Epithelial cell of esophagus (primary cell): Measurements from ENCODE around the gene MACROD2.

Source experiments
- DNase-seq: peaks from one replicate; pipeline ENCODE4 v3.0.0; 2010; ENCODE audit warnings: low read depth
- H3K4me3 ChIP-seq: 2 replicates; pipeline ENCODE4 v1.5.1; 2011; ENCODE audit warnings: mild to moderate bottlenecking, low read length, control low read depth
- CTCF ChIP-seq: IDR thresholded peaks from 2 replicates; pipeline ENCODE4 v1.5.1; 2011; ENCODE audit warnings: low read depth, mild to moderate bottlenecking, low read length, control low read depth, inconsistent platforms; ENCODE audit not compliant: insufficient read depth; ENCODE audit errors: missing control alignments

MACROD2 gene

GRCh38 chr20:14407336-14407735 lies 412.0 kb downstream of the MACROD2 start:
- no peak overlapping the region for H3K4me3 ChIP-seq
- DNase-seq: no peak
- no peak for TF ChIP-seq CTCF

- TF ChIP-seq CTCF: no peak
Observed at GRCh38 chr20:14410869-14411555, 415.7 kb downstream of the MACROD2 start.

GRCh38 chr20:14412065-14412681 lies 416.9 kb downstream of the MACROD2 start:
- DNase-seq: no peak
- no peak for TF ChIP-seq CTCF
- H3K4me3 ChIP-seq: no peak overlapping the region

More at GRCh38 chr20:14410869-14411555, 415.7 kb downstream of the MACROD2 start:
- no peak overlapping the region for H3K4me3 ChIP-seq
- DNase-seq: no peak

GRCh38 chr20:14413835-14414234 lies 418.5 kb downstream of the MACROD2 start:
- H3K4me3 ChIP-seq: no peak overlapping the region
- TF ChIP-seq CTCF: no peak
- DNase-seq: no peak

GRCh38 chr20:14414560-14414959 lies 419.2 kb downstream of the MACROD2 start:
- DNase-seq: no peak
- H3K4me3 ChIP-seq: no peak overlapping the region
- TF ChIP-seq CTCF: no peak

GRCh38 chr20:14415467-14415866 lies 420.2 kb downstream of the MACROD2 start:
- TF ChIP-seq CTCF: no peak

GRCh38 chr20:14418376-14418775 lies 423.1 kb downstream of the MACROD2 start:
- TF ChIP-seq CTCF: no peak
- H3K4me3 ChIP-seq: no peak overlapping the region
- DNase-seq: no peak

More at GRCh38 chr20:14415467-14415866, 420.2 kb downstream of the MACROD2 start:
- DNase-seq: no peak
- H3K4me3 ChIP-seq: no peak overlapping the region
